GM18858 (cell line): Measurements from ENCODE around the gene SLC6A5.

Source experiments
- ATAC-seq: cut with Tn5 transposase; IDR thresholded peaks from one replicate; pipeline ENCODE4 v1.9.1; 2021; ENCODE audit not compliant: unreplicated experiment

SLC6A5 gene

GRCh38 chr11:20596205-20597153, 2.9 kb upstream of the SLC6A5 start:
- ATAC-seq = no peak

- ATAC-seq = no peak
These were observed 2.2 kb upstream of the SLC6A5 start for GRCh38 chr11:20597154-20597679.

GRCh38 chr11:20597680-20598484, 1.5 kb upstream of the SLC6A5 start:
- no peak for ATAC-seq

- no peak for ATAC-seq
These were observed 916 bp upstream of the SLC6A5 start for GRCh38 chr11:20598492-20598891.

GRCh38 chr11:20600020-20600346, 575 bp downstream of the SLC6A5 start:
- no peak for ATAC-seq

- no peak for ATAC-seq
These were observed 1.1 kb downstream of the SLC6A5 start for GRCh38 chr11:20600551-20600950.

GRCh38 chr11:20601221-20601914, 2.0 kb downstream of the SLC6A5 start:
- ATAC-seq = no peak

- no peak for ATAC-seq
These were observed 4.9 kb downstream of the SLC6A5 start for GRCh38 chr11:20604295-20604803.

GRCh38 chr11:20604864-20605601, 5.6 kb downstream of the SLC6A5 start:
- ATAC-seq = no peak

GRCh38 chr11:20605602-20606091, 6.2 kb downstream of the SLC6A5 start:
- ATAC-seq = no peak

- no peak for ATAC-seq
These were observed 9.5 kb downstream of the SLC6A5 start for GRCh38 chr11:20608934-20609333.

- ATAC-seq = peak; percentile 97
These were observed 10.6 kb downstream of the SLC6A5 start for GRCh38 chr11:20609727-20610707.

GRCh38 chr11:20610825-20611224, 11.4 kb downstream of the SLC6A5 start:
- no peak for ATAC-seq

GRCh38 chr11:20611445-20611844, 12.0 kb downstream of the SLC6A5 start:
- ATAC-seq = no peak

- no peak for ATAC-seq
These were observed 12.5 kb downstream of the SLC6A5 start for GRCh38 chr11:20611892-20612291.

- ATAC-seq = no peak
These were observed 13.0 kb downstream of the SLC6A5 start for GRCh38 chr11:20612416-20612815.

GRCh38 chr11:20616920-20617319, 17.5 kb downstream of the SLC6A5 start:
- no peak for ATAC-seq

GRCh38 chr11:20617346-20618005, 18.1 kb downstream of the SLC6A5 start:
- ATAC-seq = no peak
